Measurements from ENCODE around the gene PTTG2.

DNA sequence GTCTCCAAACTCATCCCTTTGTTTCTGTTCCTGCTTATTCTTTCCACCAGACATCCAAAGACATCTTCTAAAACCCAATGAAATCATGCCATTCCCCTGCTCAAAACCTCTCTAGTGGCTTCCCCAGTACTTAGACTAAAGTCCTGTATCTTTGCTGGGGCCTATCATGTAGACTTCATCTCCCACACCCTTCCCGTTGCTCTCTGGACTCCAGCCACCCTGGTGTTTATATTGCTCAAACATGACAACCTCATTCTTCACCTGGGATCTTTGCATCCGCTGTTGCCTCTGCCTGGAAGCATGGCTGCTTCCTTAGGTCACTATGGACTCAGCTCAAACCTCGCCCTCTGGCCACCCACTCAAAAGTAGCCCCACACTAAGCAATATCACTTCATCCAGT, 45.7 kb upstream of the PTTG2 start:
- TF ChIP-seq, protein P1, sequence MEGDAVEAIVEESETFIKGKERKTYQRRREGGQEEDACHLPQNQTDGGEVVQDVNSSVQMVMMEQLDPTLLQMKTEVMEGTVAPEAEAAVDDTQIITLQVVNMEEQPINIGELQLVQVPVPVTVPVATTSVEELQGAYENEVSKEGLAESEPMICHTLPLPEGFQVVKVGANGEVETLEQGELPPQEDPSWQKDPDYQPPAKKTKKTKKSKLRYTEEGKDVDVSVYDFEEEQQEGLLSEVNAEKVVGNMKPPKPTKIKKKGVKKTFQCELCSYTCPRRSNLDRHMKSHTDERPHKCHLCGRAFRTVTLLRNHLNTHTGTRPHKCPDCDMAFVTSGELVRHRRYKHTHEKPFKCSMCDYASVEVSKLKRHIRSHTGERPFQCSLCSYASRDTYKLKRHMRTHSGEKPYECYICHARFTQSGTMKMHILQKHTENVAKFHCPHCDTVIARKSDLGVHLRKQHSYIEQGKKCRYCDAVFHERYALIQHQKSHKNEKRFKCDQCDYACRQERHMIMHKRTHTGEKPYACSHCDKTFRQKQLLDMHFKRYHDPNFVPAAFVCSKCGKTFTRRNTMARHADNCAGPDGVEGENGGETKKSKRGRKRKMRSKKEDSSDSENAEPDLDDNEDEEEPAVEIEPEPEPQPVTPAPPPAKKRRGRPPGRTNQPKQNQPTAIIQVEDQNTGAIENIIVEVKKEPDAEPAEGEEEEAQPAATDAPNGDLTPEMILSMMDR (IDR thresholded peaks at IDR 0.05 in 4 of 5, conservative IDR thresholded peaks at IDR 0.05 in 1 of 5) = no peak
- TF ChIP-seq POLR2A (IDR thresholded peaks at IDR 0.05) = no peak
